Activated CD4-positive, alpha-beta T cell treated with anti-CD3 and anti-CD28 coated beads for 4 hours (primary cell): ENCODE results near the gene PBXIP1.
A peak's percentile ranks its signal among the peaks of the same experiment; 100 is the strongest.
"Not testable (repeated sequence)": the region's sequence is repeated elsewhere in the genome, so short reads cannot be mapped to it uniquely, and the experiment has no call there.

Experiments
- DNase-seq, 2 donors: peaks; one replicate each; pipeline ENCODE4 v3.0.0-alpha.2; 2020

PBXIP1 gene

DNA sequence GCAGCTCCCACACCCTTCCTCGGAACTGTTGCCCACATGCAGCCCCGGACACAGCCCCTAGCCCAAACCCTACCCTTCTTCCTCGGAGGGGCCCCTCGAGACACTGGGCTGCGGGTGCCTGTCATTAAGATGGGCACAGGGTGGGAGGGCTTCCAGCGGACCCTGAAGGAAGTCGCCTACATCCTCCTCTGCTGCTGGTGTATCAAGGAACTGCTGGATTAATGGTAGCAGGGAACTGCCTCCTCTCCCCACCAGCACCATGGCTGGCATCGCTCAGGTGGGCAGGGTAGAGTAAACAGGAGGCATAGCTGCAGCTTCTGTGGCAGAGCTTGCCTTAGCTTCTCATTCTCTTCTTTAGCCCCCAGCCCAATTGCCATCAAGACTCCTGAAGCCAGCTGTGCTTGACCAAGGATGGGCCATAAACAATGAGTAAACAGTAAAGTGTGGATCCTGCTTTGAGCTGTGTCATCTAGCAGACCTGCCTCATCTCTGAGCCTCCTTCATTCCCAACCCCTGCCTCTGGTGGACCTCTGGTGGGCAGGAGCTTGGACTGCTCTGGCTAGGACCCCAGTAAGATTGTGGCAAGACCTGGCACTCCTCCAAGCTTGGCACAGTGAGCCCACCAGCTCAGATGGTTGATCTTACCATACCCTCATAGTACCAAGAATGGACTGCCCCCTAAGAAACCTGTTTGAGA is 37.8 kb upstream of the PBXIP1 start, which contains the start of gene LENEP:
Gene LENEP, plus strand, starts transcription at position 15 of the 697 bp plus-strand sequence. Its CDS starts 22 bp downstream, at position 37.
- no peak for DNase-seq

GRCh38 chr1:154992721-154993571 is 37.0 kb upstream of the PBXIP1 start:
- no peak for DNase-seq

- DNase-seq: no peak
Observed at GRCh38 chr1:154990276-154990675, 34.4 kb upstream of the PBXIP1 start.

GRCh38 chr1:154989195-154989860 is 33.4 kb upstream of the PBXIP1 start:
- DNase-seq: no peak

- DNase-seq: no peak
Observed at GRCh38 chr1:154988058-154988954, 32.4 kb upstream of the PBXIP1 start.

GRCh38 chr1:154987326-154987725 is 31.4 kb upstream of the PBXIP1 start:
- DNase-seq: no peak

- not testable (repeated sequence) for DNase-seq
Observed at GRCh38 chr1:154986736-154987135, 30.8 kb upstream of the PBXIP1 start.

GRCh38 chr1:154983776-154984466 is 28.0 kb upstream of the PBXIP1 start:
- DNase-seq: no peak

GRCh38 chr1:154982897-154983648 is 27.2 kb upstream of the PBXIP1 start, which contains the start of gene FLAD1:
TSS of gene FLAD1 (plus strand) at chr1:154983344. CDS start at chr1:154983695, 351 bp downstream.
- DNase-seq: peak; percentile 94 to 95

DNA sequence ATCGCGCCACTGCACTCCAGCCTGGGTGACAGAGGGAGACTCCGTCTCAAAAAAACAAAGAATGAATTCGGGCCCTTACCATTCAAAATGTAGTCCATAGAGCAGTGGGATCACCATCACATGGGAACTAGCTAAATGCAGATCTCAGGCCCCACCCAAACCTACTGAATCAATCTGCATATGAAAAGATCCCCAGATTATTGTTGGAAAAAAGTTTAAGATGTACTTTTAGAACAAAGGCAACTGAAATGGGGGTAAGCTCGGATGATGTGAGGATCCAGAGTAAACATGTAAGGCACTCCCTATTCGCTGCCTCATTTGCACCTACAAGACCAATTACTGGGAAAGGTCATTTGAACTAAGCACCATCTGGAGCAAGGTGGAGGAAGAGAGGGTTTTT is 26.4 kb upstream of the PBXIP1 start:
- no peak for DNase-seq

DNA sequence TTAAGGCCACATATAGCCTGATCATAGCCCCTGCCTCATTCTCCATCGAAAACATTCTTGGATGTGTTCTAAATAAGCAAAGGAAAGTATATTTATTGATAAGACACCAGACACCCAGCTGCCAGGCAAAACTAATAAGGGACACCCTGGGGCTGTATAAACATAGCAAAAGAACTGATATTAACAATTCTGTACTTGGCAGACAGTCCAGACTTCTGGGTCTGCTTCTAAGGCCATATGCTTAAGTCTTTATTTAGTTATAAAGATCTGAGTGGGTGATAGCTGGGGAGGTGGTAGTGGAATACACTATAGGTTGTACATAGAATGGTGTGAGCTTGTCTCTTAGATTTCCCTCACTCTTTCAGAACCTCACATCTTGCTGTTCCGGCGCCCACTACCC is 22.5 kb upstream of the PBXIP1 start:
- DNase-seq: no peak

GRCh38 chr1:154977762-154978161 is 21.9 kb upstream of the PBXIP1 start:
- not testable (repeated sequence) for DNase-seq

GRCh38 chr1:154975409-154976059 is 19.6 kb upstream of the PBXIP1 start:
- peak; percentile 41 to 59 for DNase-seq

DNA sequence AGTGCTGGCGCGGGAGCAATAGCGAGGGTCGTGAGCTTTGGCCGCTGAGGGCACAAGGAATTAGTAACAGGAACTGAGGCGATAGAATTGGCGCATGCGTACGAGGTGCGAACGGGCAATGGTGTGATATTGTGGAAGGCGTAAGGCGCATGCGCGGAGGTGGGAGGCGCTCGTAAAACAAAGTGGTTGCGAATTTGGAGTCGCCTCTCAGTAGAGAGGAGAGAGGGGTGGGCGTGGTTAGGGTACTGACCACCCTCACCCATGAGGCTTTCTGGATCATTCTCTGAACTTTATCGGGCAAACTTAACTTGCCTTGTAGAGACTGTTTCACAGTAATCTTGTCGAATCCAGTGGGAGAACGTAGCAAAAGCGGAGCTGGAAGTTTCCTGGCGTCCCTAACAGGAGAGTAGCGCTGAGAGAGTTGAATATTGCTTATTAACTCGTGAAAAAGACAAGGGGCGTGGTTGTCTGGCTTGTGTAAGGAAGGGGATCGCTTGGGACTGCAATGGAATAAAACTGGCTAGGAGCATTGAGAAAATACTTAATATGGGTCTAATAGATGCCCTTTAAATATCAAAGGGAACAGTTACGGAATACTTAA is 19.0 kb upstream of the PBXIP1 start:
- peak; percentile 92 to 97 for DNase-seq

GRCh38 chr1:154974102-154974807 is 18.4 kb upstream of the PBXIP1 start, which contains the start of gene CKS1B:
TSS of gene CKS1B (plus strand) at chr1:154974681. CDS start at chr1:154974746, 65 bp downstream.
- DNase-seq: peak; percentile 95 to 97

DNA sequence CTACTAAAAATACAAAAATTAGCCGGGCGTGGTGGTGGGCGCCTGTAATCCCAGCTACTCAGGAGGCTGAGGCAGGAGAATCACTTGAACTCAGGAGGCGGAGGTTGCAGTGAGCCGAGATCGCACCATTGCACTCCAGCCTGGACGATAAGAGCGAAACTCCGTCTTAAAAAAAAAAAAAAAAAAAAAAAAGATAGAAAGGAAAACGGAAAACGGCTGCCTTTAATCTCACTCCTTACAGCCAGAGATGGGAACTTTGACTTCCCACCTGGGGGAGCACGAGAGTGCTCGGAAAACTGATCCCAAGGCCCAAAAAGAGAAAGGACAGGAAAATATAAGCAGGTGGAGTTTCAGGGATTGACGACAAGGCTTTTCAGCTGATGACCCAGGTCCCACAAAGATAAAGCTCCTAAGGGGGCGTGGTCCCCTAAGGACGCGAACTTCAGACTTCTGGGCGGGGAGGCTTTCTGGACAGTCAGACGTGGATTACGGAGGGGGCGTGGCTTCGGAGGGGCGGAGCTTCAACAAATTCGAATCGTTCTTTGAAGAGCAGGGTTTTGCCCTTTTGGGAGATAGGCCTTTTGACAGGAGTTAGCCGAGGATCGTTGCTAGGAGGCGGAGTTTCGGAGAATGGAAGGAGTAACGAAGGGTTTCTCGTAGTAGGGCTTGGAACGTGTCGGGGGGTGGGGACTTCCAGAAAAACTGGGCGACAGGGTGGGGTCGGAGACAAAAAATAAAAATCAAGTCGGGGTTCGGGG is 17.6 kb upstream of the PBXIP1 start:
- DNase-seq: peak; percentile 88 to 94

- no peak for DNase-seq
Observed at GRCh38 chr1:154972517-154973343, 16.8 kb upstream of the PBXIP1 start.

GRCh38 chr1:154972213-154972516 is 16.3 kb upstream of the PBXIP1 start:
- no peak for DNase-seq
